Measurements from ENCODE around the gene DCAF12L2. TPM values are rescaled to one million over a fixed set of nuclear protein-coding genes. Genes with fewer than 3 reads are reported as not detected.

The DCAF12L2 gene
- total and polyA plus RNA-seq, 2 of the 4 experiments (the other 2 are of a cell fraction), result not detected

GRCh38 chrX:126164226-126164625 lies 1.9 kb downstream of the DCAF12L2 start:
- dilution Hi-C loops (cut with HindIII; ENCODE audit: low sequenced_read_pairs, unreplicated experiment) (no loop called here), intact Hi-C loops (cut with micrococcal nuclease) (no loop called here), in situ Hi-C loops (cut with MboI; ENCODE audit: low sequenced_read_pairs) (no loop called here)
- Histone ChIP-seq H3K27me3 (ENCODE audit: control insufficient read depth, insufficient read depth, low read length) (no peaks in the 10 kb centered on the region), H3K36me3 (ENCODE audit: control insufficient read depth, insufficient read depth, low read length) (no peaks in the 10 kb centered on the region), H3K9me1 (ENCODE audit: insufficient read depth, low read length) (no peaks in the 10 kb centered on the region), H3K18ac (ENCODE audit: low read depth, low read length) (no peak overlapping the region), H2AK9ac (replicated peaks; ENCODE audit: low read depth, low read length, poor library complexity) (no peak overlapping the region), H3K27ac (ENCODE audit: insufficient read depth, low read length) (no peak overlapping the region), H2BK120ac (ENCODE audit: low read depth, low read length) (no peak overlapping the region), H3K23ac (ENCODE audit: low read depth, low read length) (no peak overlapping the region), H3K79me1 (ENCODE audit: low read depth in 1 of 2, low read length in 2 of 2) (no peaks in the 10 kb centered on the region), H3K4me1 (ENCODE audit: control insufficient read depth, insufficient read depth, low read length) (no peaks in the 10 kb centered on the region), H4K5ac (ENCODE audit: low read depth, low read length) (no peak overlapping the region), H4K20me1 (ENCODE audit: insufficient read depth, low read length) (no peaks in the 10 kb centered on the region), H4K91ac (ENCODE audit: insufficient read depth, low read depth, low read length) (no peak overlapping the region), H2AK5ac (ENCODE audit: low read depth, low read length) (no peak overlapping the region), H4K8ac (ENCODE audit: low read depth in 2 of 2, low read length in 2 of 2) (no peak overlapping the region), H3K9me3 (ENCODE audit: control insufficient read depth, insufficient read depth, low read length) (peaks cover 11% of the 10 kb centered on the region), H3K4me2 (ENCODE audit: low read depth, low read length) (no peak overlapping the region), H3K56ac (ENCODE audit: extremely low read depth, insufficient read depth, low read length) (no peak overlapping the region), H2BK15ac (ENCODE audit: low read depth, low read length) (no peak overlapping the region), H3K14ac (replicated peaks; ENCODE audit: low read depth, low read length) (no peak overlapping the region), H3K9ac (ENCODE audit: low read depth, low read length) (no peak overlapping the region), H2BK20ac (ENCODE audit: low read depth, low read length) (no peak overlapping the region), H2AFZ (replicated peaks; ENCODE audit: low read length, poor library complexity) (no peak overlapping the region), H3K4me3 (ENCODE audit: insufficient read depth, low read depth, low read length) (no peak overlapping the region), H2BK5ac (ENCODE audit: low read depth, low read length, poor library complexity, severe bottlenecking) (no peak overlapping the region), H3K4ac (ENCODE audit: low read depth, low read length) (no peak overlapping the region)
- ChIA-PET POLR2A (ENCODE audit: unreplicated experiment) (no interaction called here), CTCF (no interaction called here)
- TF ChIP-seq MAFK (IDR thresholded peaks at IDR 0.05; ENCODE audit: low read depth, low read length) (no peak), CTCF (conservative IDR thresholded peaks at IDR 0.05; ENCODE audit: low read depth, low read length) (no peak), SMC3 (IDR thresholded peaks at IDR 0.05; ENCODE audit: low read depth, low read length) (no peak), RFX5 (IDR thresholded peaks at IDR 0.05; ENCODE audit: low read depth, low read length) (no peak)
- no peak for DNase-seq
- WGBS, 2 experiments (ENCODE audit: extremely low coverage in 2 of 2, insufficient read length in 1 of 2), result 80% methylated on average over 2 of the region's 9 CpGs; no CpG with 5 or more reads in 1 of the 2 experiments
- ATAC-seq (ENCODE audit: low read depth), result no peak
- no TSS peak for BruUV-seq (replicated peaks)
